HG03066 (cell line): ENCODE measurements around the gene OXSR1.

Experiments
- ATAC-seq: cut with Tn5 transposase; IDR thresholded peaks from one replicate; pipeline ENCODE4 v1.9.1; 2021; ENCODE audit warnings: low read depth; ENCODE audit not compliant: unreplicated experiment

Gene OXSR1

DNA sequence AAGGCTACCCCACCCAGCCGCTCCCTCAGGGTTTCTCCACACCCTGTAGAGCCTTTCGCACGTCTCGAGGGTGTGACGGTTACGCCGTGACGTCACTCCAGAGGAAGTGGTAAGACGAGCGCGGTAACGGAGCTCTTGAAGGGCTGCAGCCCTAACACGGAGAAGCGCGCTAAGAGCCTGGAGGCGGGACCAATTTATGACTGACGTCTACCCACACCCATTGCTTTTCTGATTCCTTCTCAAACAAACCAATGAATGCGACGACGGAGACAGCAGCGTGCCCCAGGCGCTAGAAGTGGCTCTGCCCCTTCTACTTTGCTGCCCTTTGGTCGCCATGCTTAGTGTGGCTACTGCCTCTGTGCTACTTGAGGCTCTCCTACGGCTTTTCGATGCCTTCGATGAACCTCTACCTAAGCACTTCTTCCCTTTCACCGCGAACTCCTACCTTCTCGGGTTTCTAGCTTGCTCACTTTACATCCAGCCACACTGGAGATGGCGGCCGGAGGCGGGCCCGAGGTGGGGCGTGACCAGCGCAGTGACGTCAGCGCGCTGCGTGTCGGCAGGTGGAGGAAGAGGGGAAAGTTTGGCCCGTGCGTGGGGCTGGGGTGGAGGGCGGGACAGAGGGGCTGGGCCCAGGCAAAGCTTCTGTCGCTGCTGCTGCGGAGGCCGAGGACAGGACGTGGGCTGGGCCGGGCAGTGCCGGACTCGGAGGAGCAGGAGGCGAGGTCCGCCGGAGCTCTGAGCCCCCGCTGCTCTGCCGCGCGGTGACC lies at the start of gene OXSR1:
OXSR1 (plus strand) TSS at position 586 of the 770 bp plus-strand sequence. CDS start 340 bp downstream, outside the sequence.
- ATAC-seq: peak; percentile 90

DNA sequence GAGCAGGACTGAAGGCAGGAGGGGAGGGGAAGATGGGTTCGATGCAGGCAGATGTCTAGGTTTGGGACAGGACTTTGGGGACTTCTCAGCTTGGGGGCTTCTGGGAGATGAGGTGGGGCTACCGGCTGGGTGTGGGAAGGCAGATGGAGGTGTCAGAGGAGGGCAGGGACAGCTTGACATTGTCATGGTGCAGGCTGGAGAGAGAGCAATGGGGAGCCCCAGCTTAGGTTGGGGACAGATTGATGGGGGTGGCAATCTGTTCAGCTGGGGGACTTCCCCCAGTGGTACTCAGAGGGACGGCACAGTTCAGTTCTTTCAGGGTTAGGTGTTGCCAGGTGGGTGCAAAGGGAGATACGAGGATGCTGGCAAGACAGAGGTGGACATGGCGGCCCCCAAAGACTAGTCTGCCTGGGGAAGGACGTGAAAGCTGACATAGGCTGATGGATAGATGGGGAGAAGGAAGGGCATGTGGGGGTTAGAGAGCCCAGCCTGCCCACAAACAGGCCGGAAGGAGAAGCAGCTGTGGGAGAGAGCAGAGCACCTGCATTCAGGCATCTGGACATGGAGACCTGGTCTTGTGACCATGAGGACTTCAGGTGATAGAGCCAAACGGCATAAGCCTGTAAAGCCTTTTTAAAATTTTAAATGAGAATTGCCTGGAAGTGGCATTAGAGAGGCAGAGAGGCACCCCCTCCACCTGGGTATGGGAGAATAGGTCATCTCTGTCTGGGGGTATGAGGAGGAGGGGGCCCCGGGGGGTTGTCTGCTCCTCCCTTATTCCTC lies 49.5 kb upstream of the OXSR1 start:
- no peak for ATAC-seq

- no peak for ATAC-seq
Measured at GRCh38 chr3:38116471-38117162, 48.7 kb upstream of the OXSR1 start.

DNA sequence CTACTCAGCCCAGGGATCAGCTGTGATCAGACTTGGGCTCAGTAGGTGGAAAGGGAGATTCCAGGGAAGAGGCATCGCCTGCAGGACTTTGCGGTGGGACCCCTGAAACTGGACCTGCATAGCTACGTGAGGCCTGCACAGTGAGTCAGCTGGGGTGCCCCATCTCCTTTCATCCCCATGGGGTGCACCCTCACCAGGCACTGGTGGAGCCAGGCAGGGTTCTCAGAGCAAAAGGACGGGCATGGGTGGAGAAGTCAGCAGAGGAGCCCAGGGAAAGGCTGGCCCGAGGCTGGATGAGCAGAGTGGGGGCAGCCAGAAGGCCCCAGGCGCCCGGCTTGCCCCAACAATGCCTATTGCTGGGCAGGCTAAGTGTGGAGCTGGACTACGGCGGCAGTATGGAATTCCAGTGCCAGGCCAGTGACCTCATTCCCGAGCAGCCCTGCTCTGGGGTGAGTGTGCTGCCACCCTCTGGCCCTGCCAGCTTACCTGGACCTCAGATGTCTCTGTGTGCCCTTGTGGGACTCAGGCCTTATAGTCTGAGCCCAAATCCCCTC lies 48.1 kb upstream of the OXSR1 start:
- ATAC-seq: no peak

- no peak for ATAC-seq
Measured at GRCh38 chr3:38117748-38118420, 47.5 kb upstream of the OXSR1 start.

DNA sequence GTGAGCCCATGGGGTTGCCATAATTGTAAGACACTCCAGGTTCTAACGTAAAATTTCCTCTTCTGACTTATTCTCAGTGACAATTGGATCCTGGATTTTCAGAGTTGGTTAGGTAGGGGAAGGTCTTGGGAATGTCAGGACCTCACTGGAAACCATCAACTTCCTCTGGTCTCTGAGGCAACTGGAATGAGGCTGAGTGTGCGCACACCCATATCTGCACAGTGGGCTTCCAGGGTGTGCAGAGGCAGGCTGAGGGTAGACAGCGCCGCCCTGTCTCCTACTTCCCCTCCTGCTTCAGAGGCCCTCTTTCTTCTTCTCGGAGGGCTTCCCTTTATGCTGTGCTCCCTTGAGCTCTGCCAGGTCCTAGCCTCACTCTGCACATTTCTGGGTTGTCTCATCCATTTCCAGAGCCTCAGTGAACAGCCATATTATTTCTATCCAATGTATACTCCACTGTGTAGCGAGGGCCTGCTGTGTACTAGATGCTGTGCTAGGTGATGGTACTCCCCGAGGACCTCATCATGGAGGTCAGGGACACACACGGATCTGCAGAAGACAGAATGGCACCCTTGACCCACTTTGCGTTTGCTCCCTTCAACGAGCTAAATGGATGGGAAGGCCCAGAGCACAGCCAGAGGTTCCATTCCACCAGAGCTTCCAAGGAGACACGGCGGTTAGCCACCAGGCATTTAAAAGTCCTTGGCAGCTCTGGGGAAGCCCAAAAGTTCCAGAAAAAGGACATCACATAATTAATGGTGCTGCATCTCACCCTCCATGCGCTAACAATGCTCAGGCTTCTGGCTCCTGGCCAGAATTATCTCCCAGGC lies 46.7 kb upstream of the OXSR1 start:
- no peak for ATAC-seq

DNA sequence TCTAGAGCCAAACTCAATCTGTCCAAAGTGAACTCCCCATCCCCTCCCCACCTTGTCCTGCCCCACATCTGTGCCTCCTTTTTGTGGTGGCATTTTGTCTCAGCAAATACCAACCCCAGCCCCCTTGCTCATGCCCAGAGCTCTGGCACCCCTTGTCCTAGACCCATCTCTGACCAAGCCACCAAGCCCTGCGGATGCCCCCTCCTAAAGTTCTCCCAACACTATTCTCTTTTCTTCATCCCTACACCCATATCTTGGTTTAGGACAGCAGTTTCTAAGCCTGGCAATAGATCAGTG lies 46.1 kb upstream of the OXSR1 start:
- ATAC-seq: no peak

DNA sequence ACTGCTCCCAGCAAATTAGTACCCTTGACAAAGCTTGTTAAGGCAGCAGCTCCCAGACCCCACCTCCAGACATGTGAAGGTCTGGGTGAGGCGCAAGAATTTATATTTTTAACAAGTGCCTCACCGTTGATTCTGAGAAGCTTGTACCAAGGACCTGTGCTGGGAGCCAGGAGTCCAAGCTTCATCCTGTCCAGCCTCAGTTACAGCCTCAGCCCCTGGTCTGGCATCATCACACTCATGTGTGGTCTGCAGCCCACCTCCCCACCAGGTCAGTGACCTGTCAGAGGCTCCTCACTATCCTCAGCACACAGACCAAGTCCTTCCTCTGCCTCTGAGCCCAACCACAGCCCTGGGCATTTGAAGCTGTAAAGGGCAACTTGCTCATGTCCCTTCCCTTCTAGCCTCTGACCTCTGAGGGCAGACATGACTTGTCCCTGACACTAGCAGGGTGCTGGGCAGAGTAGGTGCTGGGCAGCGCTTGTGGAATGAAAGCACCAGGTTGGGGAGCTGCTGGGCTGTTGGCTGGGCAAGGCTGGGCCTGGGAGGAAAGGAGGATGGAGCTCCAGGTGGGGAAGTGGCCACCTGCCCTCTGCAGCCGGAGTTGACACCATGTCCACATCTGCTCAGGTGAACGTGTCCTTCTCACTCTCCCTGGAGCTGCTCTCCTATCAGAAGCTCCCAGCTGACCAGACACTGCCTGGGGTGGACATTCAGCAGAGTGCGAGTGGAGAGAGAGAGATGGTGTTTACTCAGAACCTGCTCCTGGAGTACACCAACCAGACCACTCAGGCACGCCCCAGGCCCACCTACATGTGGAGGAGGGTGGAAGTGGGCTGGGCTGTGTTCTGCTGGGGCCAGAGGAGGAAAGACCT lies 45.3 kb upstream of the OXSR1 start:
- no peak for ATAC-seq

GRCh38 chr3:38120693-38121450 lies 44.5 kb upstream of the OXSR1 start:
- ATAC-seq: no peak

DNA sequence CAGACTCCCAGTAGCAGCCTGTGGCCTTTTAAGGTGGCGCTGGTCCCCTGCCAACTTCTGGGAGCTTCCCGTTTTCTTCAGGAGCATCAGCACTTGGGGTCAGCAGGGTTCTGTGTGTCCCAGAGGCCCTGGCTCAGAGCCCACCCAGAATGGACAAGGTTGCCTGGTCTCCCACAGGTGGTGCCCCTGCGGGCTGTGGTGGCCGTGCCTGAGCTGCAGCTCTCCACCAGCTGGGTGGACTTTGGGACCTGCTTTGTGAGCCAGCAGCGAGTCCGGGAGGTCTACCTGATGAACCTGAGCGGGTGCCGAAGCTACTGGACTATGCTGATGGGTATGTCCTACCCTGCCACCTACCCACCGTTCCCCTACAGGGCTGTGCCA lies 43.9 kb upstream of the OXSR1 start:
- no peak for ATAC-seq

DNA sequence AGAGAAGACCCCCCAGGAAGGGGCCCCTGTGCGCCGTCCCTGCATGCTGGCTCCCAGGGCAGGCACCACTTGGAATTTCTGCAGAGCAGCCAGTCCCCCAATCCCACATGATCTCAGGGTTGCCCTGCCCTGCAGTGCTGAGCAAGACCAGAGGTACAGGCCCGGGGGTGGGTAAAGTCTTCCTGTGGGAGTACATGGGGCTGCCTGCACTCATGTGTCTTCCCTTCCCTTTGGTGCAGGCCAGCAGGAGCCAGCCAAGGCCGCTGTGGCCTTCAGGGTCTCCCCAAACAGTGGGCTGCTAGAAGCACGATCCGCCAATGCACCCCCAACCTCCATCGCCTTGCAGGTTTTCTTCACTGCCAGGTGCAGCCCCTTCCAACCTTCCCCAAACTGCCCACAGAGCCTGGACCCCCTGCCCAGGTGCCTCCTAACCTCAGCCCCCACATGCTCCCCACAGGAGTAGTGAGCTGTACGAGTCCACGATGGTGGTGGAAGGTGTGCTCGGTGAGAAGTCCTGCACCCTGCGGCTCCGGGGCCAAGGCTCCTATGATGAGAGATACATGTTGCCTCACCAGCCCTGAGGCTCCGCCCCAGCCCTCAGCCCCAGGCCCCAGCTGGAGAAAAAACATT lies 43.4 kb upstream of the OXSR1 start:
- no peak for ATAC-seq

DNA sequence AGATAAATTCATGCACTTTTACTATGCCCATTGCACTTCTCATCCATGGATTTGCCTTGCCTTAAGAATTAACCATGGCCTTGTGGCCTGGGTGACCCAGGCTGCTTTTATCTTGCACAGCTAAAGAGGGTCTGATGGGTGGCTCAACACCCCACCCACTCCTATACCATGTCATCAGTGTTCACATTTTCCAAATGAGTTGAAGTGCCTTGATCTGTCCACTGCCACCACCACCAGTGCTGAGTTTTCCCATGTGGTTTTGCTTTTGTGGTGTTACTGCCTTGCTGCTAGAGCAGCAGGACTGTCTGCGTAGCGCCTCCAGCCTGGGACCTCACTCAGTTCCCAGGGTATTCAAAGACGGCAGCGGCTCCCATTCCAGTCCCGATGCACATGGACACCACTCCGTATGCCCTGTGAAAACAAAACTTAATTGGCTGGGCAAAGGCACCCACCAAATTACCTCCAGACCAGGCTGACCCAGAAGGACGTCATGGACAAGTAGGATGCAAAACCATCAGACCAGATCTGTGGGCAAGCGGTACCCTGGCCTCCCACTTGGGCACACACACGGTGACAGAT lies 42.5 kb upstream of the OXSR1 start:
- ATAC-seq: no peak

GRCh38 chr3:38124324-38125122 lies 40.8 kb upstream of the OXSR1 start:
- no peak for ATAC-seq

DNA sequence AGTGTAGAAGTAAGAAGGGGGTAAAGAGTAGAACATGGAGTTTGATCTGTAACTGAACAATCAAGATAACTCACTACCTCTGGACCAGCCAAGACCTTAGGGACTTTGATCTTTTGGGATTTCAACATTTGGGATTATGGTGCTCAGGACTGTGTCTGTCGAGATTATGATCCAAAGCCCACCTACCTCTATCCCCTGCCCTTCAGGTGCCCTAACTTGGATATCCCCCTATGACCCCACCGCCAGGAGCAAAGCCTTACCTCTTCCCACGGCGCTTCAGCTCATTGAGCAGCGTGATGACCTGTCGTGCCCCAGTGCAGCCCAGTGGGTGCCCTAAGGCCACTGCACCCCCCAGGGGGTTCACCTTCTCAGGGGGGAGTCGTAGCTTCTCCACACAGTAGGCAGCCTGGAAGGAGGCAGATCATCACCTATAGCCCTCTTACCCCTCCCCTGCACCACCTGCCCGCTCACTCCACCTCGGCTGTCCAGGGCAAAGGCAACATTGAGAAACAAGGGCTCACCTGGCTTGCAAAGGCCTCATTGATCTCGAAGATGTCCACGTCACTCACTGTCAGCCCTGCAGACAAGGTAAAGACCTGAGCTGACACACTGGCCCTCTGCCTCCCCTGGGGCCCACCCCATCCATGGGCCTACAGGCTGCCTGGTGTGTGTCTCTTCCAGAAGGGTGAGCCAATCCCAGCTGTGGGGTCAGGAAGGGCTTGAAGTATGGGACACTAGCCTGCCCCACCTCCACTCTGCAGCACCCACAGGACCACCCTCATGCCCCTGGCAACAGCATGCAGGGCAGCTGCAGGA lies 39.8 kb upstream of the OXSR1 start:
- no peak for ATAC-seq

GRCh38 chr3:38126121-38126892 lies 39.0 kb upstream of the OXSR1 start:
- no peak for ATAC-seq
